A673 (cell line): Measurements from ENCODE around the gene MVB12B.

Source experiments
- EZH2 ChIP-seq: fragments of 200-600 bp; sonication (generic); IDR thresholded peaks from 2 replicates; pipeline ENCODE4 v1.6.1; 2017; ENCODE audit warnings: borderline replicate concordance, low read depth, mild to moderate bottlenecking, mixed read lengths, antibody characterized with exemption, low read length; ENCODE audit not compliant: poor library complexity, severe bottlenecking
- TF ChIP-seq, protein P1 (sequence below): fragments of 300-800, 200-600 bp; sonication (generic); conservative IDR thresholded peaks from 2 replicates; pipeline ENCODE4 v1.5.1; 2017; ENCODE audit warnings: low read depth, mild to moderate bottlenecking, antibody characterized with exemption, low read length, moderate library complexity, mixed read lengths

DNA sequence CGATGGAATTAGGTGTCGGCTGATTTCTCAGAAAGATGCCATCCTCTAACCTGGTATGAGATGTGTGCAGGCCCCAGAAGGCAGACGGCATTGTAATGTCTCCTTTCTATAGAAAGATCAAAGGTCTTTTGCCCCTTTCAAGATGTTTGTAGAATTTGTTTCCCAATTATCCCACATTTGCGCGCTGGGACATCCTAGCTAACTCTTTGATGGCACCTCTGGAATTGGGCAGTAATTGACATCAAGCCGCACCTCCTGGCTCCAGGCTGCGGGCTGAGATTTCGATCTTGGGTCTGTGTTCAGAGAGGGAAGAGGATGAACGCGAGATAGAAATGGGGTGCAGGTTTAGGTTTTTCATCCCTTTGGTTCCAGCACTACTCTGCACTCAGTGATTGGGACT, 202.3 kb downstream of the MVB12B start:
- TF ChIP-seq, protein P1, sequence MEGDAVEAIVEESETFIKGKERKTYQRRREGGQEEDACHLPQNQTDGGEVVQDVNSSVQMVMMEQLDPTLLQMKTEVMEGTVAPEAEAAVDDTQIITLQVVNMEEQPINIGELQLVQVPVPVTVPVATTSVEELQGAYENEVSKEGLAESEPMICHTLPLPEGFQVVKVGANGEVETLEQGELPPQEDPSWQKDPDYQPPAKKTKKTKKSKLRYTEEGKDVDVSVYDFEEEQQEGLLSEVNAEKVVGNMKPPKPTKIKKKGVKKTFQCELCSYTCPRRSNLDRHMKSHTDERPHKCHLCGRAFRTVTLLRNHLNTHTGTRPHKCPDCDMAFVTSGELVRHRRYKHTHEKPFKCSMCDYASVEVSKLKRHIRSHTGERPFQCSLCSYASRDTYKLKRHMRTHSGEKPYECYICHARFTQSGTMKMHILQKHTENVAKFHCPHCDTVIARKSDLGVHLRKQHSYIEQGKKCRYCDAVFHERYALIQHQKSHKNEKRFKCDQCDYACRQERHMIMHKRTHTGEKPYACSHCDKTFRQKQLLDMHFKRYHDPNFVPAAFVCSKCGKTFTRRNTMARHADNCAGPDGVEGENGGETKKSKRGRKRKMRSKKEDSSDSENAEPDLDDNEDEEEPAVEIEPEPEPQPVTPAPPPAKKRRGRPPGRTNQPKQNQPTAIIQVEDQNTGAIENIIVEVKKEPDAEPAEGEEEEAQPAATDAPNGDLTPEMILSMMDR: no peak
- TF ChIP-seq EZH2: no peak
